ENCODE results near the gene MAP3K4.

GRCh38 chr6:161117308-161117707 lies 125.7 kb downstream of the MAP3K4 start:
- TF ChIP-seq CTCF (conservative IDR thresholded peaks at IDR 0.05; ENCODE audit: low read depth, low read length) = no peak
- TF ChIP-seq EZH2 (IDR thresholded peaks at IDR 0.05; ENCODE audit: low read length, unreplicated experiment) = no peak
- TF ChIP-seq EZH2phosphoT487 (IDR thresholded peaks at IDR 0.05; ENCODE audit: borderline replicate concordance, low read length) = no peak
